GM12865 (cell line): ENCODE results near the gene PHACTR4.
A peak's percentile ranks its signal among the peaks of the same experiment; 100 is the strongest.

Source experiments
- DNase-seq: peaks from one replicate; pipeline ENCODE4 v3.0.0; 2010; ENCODE audit warnings: low read depth
- H3K4me3 ChIP-seq: 2 replicates; pipeline ENCODE4 v1.5.1; 2011; ENCODE audit warnings: mild to moderate bottlenecking, low read depth, low read length, control low read depth
- TF ChIP-seq, protein P1 (sequence below): IDR thresholded peaks from 2 replicates; pipeline ENCODE4 v1.5.1; 2011; ENCODE audit warnings: low read length, control low read depth, low read depth, inconsistent platforms; ENCODE audit not compliant: insufficient read depth; ENCODE audit errors: missing control alignments

Gene PHACTR4

DNA sequence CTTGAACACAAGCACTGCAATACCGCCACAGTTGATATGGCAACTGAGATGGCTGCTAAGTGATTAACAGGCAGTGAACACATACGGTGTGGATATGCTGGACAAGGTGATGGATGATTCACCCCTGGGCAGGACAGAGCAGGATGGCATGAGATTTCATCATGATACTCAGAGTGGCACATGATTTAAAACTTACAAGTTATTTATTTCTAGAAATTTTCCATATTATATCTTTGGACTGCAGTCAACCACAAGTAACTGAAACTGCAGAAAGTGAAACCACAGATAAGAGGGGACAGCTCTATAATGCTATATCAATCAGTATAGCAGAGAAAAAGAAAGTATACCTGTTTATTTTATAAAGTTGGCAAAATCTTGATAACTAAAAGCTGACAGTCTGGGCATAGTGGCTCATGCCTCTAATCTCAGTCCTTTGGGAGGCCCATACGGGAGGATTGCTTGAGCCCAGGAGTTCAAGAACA is 47.9 kb downstream of the PHACTR4 start:
- H3K4me3 ChIP-seq: peak overlapping the region; percentile 22; the same call in 1 of the 2 replicates
- TF ChIP-seq, protein P1, sequence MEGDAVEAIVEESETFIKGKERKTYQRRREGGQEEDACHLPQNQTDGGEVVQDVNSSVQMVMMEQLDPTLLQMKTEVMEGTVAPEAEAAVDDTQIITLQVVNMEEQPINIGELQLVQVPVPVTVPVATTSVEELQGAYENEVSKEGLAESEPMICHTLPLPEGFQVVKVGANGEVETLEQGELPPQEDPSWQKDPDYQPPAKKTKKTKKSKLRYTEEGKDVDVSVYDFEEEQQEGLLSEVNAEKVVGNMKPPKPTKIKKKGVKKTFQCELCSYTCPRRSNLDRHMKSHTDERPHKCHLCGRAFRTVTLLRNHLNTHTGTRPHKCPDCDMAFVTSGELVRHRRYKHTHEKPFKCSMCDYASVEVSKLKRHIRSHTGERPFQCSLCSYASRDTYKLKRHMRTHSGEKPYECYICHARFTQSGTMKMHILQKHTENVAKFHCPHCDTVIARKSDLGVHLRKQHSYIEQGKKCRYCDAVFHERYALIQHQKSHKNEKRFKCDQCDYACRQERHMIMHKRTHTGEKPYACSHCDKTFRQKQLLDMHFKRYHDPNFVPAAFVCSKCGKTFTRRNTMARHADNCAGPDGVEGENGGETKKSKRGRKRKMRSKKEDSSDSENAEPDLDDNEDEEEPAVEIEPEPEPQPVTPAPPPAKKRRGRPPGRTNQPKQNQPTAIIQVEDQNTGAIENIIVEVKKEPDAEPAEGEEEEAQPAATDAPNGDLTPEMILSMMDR: no peak
- peak; percentile 45 for DNase-seq

DNA sequence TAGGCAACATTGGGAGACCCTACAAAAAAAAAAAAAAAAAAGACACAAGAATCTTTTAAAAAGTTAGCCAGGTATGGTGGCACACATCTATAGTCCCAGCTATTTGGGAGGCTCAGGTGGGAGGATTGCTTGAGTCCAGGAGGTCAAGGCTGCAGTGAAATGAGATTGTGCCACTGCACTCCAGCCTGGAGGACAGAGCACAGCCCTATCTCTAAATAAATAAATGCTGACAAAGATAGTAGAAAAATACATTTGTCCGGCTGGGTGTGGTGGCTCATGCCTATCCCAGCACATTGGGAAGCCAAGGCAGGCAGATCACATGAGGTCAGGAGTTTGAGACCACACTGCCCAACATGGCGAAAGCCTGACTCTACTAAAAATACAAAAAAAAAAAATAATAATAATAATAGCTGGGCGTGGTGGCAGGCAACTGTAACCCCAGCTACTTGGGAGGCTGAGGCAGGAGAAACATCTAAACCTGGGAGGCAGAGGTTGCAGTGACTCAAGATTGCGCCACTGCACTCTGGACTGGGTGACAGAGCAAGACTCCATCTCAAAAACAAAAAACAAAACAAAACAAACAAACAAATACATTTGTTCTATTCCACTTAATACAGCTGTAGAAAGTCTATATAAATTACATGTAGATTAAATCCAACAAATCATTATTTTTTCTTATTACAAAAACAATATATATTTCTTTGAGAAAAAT is 48.5 kb downstream of the PHACTR4 start:
- TF ChIP-seq, protein P1: no peak
- H3K4me3 ChIP-seq: no peak overlapping the region
- no peak for DNase-seq

DNA sequence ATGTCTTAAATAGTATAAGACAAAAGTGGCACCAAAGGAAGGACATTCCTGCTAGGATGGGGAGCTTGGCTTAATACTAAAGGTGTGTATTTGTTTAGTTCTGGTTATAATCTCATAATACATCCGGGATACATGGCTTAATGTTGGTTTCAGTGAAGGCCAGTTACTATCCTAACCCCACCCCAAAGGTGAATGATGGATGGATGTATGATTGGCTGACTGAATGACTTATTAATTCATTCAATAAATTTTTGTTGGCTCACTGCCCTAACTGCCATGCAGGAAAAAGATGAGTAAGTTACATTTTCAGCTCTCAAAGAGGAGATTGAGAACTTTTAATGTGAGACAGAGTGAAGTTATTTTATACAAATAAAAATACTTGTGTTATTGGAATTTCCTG is 52.2 kb downstream of the PHACTR4 start:
- no peak for DNase-seq
- H3K4me3 ChIP-seq: no peak overlapping the region
- TF ChIP-seq, protein P1: no peak

DNA sequence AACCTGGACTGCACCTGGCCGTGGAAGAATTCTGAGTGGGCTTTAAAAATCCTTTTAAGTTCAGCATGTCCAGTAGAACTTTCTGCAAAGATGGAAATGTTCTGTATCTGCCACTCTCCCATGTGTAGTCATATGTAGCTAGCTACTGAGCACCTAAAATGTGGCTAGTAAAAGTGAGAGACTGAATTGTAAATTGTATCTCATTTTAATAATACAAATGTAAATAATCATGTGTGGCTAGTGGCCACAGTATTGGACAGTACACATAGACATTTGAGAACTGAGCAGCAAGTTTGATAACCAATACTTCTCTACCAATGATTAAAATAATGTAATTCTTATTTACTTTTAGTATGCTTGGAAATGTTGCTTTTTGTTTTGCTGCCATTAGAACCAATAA is 57.3 kb downstream of the PHACTR4 start:
- TF ChIP-seq, protein P1: no peak

DNA sequence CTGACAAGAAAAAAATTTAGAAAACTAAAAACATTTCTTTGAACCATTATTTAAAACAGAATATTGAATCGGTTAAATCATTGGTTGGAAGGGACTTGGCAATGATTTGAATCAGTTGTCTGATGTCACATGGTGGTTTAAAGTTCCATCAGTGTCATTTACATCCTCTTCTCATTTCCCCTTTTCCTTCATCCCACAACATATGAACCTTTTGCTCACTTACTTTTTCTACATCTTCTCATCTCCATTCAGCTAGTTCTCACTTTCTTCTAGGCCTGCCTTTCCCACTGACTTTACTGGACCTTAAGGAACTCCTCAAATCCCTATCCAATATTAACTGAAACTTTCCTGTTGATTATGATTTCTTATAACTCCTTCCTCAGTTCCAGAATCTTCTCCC is 58.5 kb downstream of the PHACTR4 start:
- TF ChIP-seq, protein P1: no peak
- peak; percentile 9 for DNase-seq
- H3K4me3 ChIP-seq: no peak overlapping the region

More for the DNA sequence above, 57.3 kb downstream of the PHACTR4 start:
- no peak overlapping the region for H3K4me3 ChIP-seq
- DNase-seq: no peak

DNA sequence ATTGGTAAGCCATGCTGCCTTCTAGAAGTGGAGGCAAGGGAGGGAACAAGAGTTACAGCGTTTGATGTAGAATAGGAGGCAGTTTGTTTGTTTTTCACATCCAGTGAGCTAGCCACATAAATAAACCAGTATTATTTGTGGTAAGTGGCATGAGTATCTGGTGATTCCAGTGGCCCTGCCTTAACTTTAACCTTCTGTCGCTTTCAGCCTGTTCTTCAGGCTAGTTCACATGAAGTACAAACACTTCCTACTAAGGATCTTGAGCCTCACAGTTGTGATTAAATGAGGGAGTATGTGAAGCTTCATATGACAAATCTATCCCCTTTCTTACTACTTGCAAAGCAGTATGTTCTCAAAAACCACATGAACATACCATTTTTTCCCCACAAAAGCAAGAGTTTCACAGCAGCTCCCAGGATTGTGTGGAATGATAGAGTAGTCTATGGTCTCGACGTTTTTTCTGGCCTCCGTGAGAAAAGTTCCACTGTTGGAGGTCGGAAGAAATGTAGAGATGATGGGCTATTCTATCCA is 59.5 kb downstream of the PHACTR4 start:
- no peak for DNase-seq
- TF ChIP-seq, protein P1: no peak
- H3K4me3 ChIP-seq: no peak overlapping the region
